ENCODE results near the gene PTK7.
"Not testable (repeated sequence)": the region's sequence is repeated elsewhere in the genome, so short reads cannot be mapped to it uniquely, and the experiment has no call there.

The PTK7 gene

DNA sequence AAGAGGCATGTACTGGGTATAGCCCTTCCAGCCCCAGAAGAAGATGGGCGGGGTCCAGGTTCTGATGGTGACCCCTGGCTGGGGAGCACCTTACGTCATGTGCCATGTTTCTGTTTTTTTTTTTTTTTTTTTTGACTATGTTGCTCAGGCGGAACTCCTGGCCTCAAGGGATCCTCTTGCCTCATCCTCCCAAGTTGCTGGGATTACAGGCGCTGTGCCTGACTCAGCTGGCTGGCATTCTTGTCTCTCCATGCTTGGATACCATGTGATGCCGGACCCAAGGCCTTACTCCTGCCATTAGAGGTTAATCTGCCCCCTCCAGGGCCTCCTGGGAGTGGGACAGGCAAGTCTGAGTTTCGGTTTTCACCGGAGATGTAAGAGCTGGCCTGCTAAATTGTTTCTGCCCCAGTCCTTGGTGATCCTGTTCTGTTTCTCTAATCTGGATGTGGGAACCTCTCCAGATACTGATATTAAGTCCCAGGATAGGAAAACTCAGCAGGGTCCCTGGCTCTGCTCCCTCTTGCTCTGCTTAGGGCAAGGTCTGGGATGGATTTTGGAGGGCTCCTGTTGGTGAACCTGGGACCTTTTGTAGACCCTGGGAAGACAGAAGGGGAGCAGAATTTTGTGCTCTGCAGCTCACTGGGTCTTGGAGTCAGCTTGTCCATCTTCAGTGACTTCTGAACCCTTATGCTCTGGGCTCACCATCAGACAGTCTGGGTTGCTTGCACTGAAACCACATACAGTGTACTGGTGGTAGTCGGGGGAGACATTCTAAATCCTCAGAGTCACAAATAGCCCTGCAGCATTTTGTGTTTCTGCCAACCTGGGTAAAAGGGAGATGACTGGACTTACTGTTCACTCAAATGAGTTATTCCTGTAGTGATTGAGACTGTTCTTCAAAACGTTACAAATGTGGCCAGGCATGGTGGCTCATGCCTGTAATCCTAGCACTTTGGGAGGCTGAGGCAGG, 45.1 kb downstream of the PTK7 start:
- peak; percentile 32 for DNase-seq

GRCh38 chr6:43122146-43122545, 46.0 kb downstream of the PTK7 start:
- no peak for DNase-seq

DNA sequence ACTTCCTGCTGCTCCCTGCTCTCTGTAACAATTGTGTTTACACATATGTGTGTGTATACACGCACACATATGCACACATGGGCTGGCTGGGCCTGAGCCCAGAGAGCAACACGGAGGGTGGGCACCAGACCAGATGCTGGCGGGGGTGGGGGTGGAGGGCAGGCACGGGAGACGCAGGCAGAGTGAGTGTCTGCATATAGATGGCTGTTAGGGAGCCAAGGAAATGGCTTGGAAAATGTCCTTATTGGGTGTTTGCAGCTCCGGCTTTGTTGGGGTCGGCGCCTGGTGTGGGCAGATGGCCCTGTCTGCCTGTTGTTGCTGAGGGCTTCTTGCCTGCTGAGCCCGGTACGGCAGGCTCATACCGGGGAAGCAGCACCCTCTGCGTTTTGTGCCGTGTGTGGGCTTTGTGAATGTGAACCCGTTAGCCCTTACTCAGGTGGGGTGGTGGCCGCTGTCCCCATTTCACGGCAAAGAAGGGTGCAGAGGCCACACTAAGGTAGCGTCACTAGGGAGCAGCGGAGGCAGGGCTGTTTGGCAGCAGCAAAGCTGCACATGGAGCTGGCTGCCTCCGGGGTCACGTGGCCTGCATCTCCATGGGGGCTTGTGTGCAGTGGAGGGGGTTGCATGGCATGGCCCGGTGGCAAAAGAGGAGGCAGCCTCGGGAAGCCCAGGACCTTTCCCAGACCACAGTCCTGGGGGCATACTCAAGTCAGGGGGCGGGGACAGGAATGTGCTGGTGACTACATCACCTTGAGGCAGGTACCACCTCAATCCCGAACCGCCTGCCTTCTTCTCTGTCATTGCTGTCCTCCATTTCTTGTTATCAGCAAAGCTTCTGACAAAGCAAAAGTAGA, 47.6 kb downstream of the PTK7 start:
- peak; percentile 73 for DNase-seq

GRCh38 chr6:43124481-43124880, 48.4 kb downstream of the PTK7 start:
- no peak for DNase-seq

GRCh38 chr6:43125119-43125518, 49.0 kb downstream of the PTK7 start:
- DNase-seq, result no peak

DNA sequence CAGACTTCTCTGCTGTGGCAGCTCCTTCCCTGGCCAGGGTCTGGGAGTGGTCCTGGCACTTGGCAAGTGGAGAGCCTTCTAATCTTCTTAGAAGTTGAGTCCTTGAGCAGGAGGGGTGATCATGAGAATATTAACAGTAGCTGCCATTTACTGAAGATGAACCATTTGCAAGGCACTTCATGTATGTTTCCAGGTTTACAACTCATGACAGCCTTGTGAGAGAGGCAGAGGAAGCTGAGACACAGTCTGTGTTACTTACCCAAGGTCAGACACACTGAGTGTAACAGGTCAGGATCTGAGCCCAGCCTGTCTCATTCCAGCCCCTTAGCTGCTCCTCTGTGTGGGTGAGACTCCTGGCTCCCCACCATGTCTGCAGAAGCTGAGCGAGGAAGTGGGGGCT, 49.4 kb downstream of the PTK7 start:
- peak; percentile 23 for DNase-seq

- DNase-seq, result no peak
Observed at GRCh38 chr6:43127180-43127579, 51.1 kb downstream of the PTK7 start.

DNA sequence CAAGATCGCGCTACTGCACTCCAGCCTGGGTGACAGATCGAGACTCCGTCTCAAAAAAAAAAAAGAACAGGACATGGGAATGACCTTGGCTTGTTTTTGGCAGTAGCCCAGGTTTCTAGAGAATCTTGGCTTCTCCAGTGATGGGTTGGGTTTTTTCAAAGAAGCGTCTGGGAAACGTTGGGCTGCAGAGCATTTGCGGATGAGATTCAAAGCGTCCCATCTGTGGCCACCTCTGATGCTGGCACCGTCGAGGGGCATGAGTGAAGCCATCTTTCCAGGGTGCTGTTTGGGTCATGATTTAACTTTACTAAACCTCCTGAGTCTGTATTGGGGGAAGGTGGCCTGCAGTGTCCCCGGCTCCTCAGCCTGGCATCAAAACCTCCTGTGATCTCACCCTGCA, 51.8 kb downstream of the PTK7 start:
- DNase-seq, result no peak

DNA sequence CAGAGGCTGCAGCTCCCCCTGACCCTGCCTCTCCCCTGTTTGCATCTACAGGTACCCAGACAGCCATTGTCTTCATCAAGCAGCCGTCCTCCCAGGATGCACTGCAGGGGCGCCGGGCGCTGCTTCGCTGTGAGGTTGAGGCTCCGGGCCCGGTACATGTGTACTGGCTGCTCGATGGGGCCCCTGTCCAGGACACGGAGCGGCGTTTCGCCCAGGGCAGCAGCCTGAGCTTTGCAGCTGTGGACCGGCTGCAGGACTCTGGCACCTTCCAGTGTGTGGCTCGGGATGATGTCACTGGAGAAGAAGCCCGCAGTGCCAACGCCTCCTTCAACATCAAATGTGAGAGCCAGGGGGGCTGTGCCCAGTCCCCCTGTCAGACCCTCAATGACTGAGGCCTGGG, 52.8 kb downstream of the PTK7 start:
- DNase-seq, result no peak

GRCh38 chr6:43129434-43130194, 53.5 kb downstream of the PTK7 start:
- DNase-seq, result peak; percentile 46

DNA sequence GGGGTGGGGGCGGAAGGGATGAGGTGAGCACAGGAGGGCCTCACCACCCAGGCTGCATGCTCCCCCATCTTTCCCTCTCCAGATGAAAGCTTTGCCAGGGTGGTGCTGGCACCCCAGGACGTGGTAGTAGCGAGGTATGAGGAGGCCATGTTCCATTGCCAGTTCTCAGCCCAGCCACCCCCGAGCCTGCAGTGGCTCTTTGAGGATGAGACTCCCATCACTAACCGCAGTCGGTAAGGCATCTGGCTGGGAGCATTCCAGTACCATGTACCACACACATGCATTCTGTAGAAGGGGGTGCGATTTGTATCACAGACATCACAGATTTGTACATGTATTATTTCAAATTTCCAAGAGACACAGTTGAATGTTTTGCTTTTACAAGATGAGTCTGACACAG, 54.3 kb downstream of the PTK7 start:
- DNase-seq, result no peak

DNA sequence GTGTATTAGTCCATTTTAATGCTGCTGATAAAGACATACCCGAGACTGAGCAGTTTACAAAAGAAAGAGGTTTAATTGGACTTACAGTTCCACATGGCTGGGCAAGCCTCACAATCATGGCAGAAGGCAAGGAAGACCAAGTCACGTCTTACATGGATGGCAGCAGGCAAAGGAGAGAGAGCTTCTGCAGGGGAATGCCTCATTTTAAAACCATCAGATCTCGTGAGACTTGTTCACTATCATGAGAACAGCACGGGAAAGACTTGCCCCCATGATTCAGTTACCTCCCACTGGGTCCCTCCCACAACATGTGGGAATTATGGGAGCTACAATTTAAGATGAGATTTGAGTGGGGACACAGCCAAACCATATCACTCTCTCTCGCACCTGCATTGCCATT, 55.3 kb downstream of the PTK7 start:
- DNase-seq, result not testable (repeated sequence)

- DNase-seq, result no peak
Observed at GRCh38 chr6:43138267-43138666, 62.2 kb downstream of the PTK7 start.

GRCh38 chr6:43139973-43140372, 63.9 kb downstream of the PTK7 start:
- not testable (repeated sequence) for DNase-seq

DNA sequence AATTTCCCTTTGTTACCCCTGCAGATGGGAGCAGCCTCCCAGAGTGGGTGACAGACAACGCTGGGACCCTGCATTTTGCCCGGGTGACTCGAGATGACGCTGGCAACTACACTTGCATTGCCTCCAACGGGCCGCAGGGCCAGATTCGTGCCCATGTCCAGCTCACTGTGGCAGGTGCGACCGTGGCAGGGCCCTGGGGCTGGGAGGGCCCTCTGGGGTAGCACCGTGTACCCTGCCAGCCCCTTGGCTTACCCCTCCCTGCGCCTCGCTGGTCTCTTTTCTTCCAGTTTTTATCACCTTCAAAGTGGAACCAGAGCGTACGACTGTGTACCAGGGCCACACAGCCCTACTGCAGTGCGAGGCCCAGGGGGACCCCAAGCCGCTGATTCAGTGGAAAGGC, 65.5 kb downstream of the PTK7 start:
- DNase-seq, result no peak

- DNase-seq, result no peak
Observed at GRCh38 chr6:43142101-43142500, 66.0 kb downstream of the PTK7 start.

DNA sequence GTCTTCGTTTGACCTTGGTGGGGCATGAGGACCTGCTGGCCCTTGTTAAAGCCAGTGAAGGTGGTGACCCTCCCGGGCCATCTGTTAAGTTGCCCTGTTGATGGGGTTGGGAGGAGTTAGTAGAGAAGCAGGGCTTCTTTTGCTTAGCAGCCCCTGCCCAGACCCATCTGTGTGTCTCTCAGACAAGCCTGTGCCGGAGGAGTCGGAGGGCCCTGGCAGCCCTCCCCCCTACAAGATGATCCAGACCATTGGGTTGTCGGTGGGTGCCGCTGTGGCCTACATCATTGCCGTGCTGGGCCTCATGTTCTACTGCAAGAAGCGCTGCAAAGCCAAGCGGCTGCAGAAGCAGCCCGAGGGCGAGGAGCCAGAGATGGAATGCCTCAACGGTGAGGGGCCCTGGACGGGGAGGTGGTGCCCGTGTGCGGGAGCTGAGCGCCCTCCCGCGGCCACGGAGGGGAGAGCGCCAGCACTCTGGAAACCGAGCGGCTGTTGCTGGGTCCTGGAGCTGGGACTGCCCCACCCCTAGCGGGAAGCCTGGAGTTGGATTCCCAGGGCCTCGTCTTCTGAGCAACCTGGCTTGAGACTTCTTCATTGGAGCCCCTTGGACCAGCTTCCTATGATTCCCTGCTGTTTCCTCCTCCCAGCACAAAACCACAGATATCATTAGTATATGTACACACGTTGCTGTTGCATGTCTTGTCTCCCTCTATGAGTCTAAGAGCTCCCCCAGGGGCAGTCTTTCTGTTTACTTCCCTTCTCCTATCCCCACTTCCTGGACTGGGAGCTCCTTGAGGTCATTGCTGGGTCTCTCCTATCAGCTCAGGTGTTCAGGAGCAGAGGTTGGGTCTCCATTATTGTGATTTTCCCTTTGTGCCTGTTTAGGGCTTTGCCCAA, 67.4 kb downstream of the PTK7 start:
- peak; percentile 93 for DNase-seq

DNA sequence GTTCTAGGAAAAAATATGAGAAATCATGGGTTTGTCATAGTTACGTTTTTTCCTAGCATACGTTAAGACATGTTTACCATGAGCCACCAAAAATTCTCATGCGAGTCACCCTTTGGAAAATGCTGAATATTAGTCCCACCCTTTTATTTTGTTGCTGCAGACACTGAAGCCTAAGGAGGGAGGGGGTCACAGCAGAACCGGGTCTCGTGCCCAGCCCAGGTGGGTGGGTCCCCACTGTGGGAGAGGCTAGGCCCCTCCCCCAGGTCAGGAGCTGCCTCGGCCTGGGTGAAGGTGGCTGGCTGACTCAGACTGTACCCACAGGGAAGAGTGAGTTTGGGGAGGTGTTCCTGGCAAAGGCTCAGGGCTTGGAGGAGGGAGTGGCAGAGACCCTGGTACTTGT, 68.8 kb downstream of the PTK7 start:
- no peak for DNase-seq

DNA sequence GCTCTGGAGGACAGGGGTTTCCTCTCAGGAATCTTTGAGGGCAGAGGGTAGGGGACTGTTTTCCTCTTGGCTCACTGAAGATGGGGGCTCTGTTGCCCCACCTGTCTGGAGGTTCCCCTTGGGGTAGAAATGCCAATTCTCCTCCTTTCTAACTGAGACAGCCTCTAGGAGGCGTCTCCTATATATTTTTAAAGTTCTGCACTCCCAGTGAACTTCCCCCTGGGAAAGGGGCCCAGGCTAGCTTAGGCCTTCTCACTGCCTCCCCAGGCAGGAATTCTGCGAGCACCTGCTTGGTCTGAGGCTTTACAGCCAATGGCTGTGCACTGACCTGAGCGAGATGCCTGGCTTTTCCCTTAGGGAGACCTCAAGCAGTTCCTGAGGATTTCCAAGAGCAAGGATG, 70.1 kb downstream of the PTK7 start:
- no peak for DNase-seq

DNA sequence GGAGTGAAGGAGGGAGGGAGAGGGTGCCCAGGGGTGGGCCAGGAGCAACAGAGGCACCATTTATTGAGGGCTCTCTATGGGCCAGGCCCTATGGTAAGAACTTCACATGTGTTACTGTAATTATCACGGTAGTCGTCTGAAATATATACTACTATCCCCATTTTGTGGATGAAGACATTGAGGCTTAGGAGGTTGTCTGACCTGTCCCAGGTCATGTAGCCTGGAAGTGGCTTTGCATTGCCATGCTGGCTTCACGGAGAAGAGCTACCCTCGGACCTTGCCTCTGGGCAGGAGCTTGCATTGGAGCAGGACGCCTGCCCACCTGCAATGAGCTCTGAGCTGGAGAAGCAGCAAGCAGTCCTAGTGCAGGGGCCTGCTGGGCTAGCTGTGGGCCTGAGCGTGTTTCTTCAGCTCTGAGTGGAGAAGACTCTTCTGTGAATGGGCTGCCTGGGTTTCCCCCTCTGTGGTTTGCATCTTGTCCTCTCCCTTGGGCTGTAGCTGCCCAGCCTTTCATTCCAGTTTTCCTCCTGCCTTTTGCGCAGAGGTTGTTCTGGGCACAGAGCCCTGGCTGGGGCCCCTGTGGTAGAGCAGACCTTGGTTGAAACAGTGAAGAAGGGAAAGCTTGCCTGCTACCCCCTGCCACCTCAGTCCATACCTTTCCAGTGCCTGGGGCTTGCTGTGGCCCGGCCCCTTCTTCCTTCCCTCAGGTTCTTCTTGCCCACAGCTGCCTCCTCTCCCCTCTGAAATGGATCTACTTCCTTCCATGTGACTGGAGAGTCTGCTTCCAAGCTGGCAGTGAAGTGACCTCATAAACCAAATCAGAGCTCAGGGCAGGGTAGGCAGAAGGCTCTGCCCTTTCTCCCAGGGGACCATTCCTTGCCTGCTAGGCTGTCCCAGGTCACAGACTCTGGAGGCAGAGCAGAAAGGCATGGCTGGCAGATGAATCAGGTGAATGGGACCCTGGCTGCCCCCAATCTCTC, 70.9 kb downstream of the PTK7 start:
- DNase-seq, result peak; percentile 41

Measured in NCI-H82 (cell line).